Fibroblast of the aortic adventitia (primary cell): Measurements from ENCODE around the gene IL2RA. TPM values are rescaled to one million over a fixed set of nuclear protein-coding genes. Genes with fewer than 3 reads are reported as not detected.

Experiments used
- DNase-seq: peaks from one replicate; pipeline ENCODE4 v3.0.0-alpha.2; 2010; ENCODE audit warnings: low read depth
- H3K4me3 ChIP-seq: 2 replicates; pipeline ENCODE4 v1.5.1; 2011; ENCODE audit warnings: low read depth, mild to moderate bottlenecking, control low read depth, low read length, moderate library complexity
- CTCF ChIP-seq: IDR thresholded peaks from 2 replicates; pipeline ENCODE4 v1.5.1; 2011; ENCODE audit warnings: mild to moderate bottlenecking, low read length, control low read depth, inconsistent platforms; ENCODE audit not compliant: insufficient read depth
- total RNA-seq: library from RNA; depleted of rRNA; stranded (reverse); fragments of >200 nt; gene quantifications from 2 replicates; pipeline ENCODE4 v1.2.3, GENCODE V29; 2012; ENCODE audit warnings: low replicate concordance

Gene IL2RA
- total RNA-seq, 1 donor, result not detected

- no peak overlapping the region for H3K4me3 ChIP-seq
- DNase-seq, result no peak
- TF ChIP-seq CTCF, result no peak
Measured at GRCh38 chr10:6102128-6102527, 40.0 kb upstream of the IL2RA start.

GRCh38 chr10:6101181-6101580 is 39.0 kb upstream of the IL2RA start:
- H3K4me3 ChIP-seq, result no peak overlapping the region
- TF ChIP-seq CTCF, result no peak
- DNase-seq, result no peak

- TF ChIP-seq CTCF, result no peak
- no peak for DNase-seq
- H3K4me3 ChIP-seq, result no peak overlapping the region
Measured at GRCh38 chr10:6100370-6100769, 38.2 kb upstream of the IL2RA start.

GRCh38 chr10:6098156-6098555 is 36.0 kb upstream of the IL2RA start:
- no peak overlapping the region for H3K4me3 ChIP-seq
- TF ChIP-seq CTCF, result no peak
- DNase-seq, result no peak

GRCh38 chr10:6097063-6097462 is 34.9 kb upstream of the IL2RA start:
- no peak for DNase-seq
- H3K4me3 ChIP-seq, result no peak overlapping the region
- TF ChIP-seq CTCF, result no peak

- TF ChIP-seq CTCF, result no peak
- no peak overlapping the region for H3K4me3 ChIP-seq
- no peak for DNase-seq
Measured at GRCh38 chr10:6095810-6096570, 33.8 kb upstream of the IL2RA start.

- no peak for TF ChIP-seq CTCF
- DNase-seq, result no peak
- no peak overlapping the region for H3K4me3 ChIP-seq
Measured at GRCh38 chr10:6092731-6093130, 30.6 kb upstream of the IL2RA start.
